HCT116 (cell line): Measurements from ENCODE around the gene FLNB. TPM values are rescaled to one million over a fixed set of nuclear protein-coding genes. Genes with fewer than 3 reads are reported as not detected.

Experiments used
- ATAC-seq: fragments of 200-7000 bp; cut with Tn5 transposase; 2 replicates; pipeline ENCODE4 v1.9.1; 2020; ENCODE audit warnings: mild to moderate bottlenecking, moderate library complexity
- BruUV-seq: library from RNA; stranded (reverse); fragments of 400-500 nt; replicated peaks from 2 replicates; lab custom pipeline; 2021; lab: Mats Ljungman, UMichigan
- CTCF ChIA-PET: fragments of 300-600 bp; sonication (Branson Sonifier 250); formaldehyde crosslinking; loops from one replicate; lab custom pipeline; 2021; ENCODE audit warnings: antibody characterized with exemption; lab: Charles Lee
- POLR2A ChIA-PET: fragments of 300-600, 350-600 bp; sonication (Branson Sonifier 250); formaldehyde crosslinking; loops from one replicate; lab custom pipeline; 2021; ENCODE audit warnings: antibody characterized with exemption; lab: Charles Lee
- RAD21 ChIA-PET, 2 experiments: fragments of 300-600 bp; sonication (Branson Sonifier 250); formaldehyde crosslinking; loops; one replicate each; lab custom pipeline; 2023; ENCODE audit warnings: low total read pairs in 2 of 2; ENCODE audit not compliant: uncharacterized antibody in 2 of 2, unreplicated experiment in 2 of 2, low non-redundant PET in 1 of 2; lab: Charles Lee
- DNase-seq: peaks from one replicate; pipeline ENCODE4 v3.0.0-alpha.2; 2010; ENCODE audit warnings: low read depth, low spot score
- H2AFZ ChIP-seq: fragments of 200-600 bp; shearing (Covaris generic), sonication (generic); 2 replicates; pipeline ENCODE4 v1.6.1; 2017; ENCODE audit warnings: low read depth, mixed run types, mixed read lengths, antibody characterized with exemption, low read length; ENCODE audit not compliant: poor library complexity, severe bottlenecking
- H3K27ac ChIP-seq: 2 replicates; pipeline ENCODE4 v1.5.1; 2012; ENCODE audit warnings: low read depth, low read length
- H3K27me3 ChIP-seq: fragments of 200-600 bp; sonication (generic); 2 replicates; pipeline ENCODE4 v1.6.1; 2016; ENCODE audit warnings: mixed run types, low read length, mixed read lengths; ENCODE audit not compliant: insufficient read depth
- H3K36me3 ChIP-seq, 2 experiments: fragments of 200-500 bp in 1 of 2; fragments of 200-600 bp in 1 of 2; sonication (Bioruptor generic) in 1 of 2; sonication (generic) in 1 of 2; 2 replicates each; pipeline versions ENCODE4 v1.5.1 to v1.6.1; 2014 to 2016; ENCODE audit warnings: low read length in 2 of 2, inconsistent platforms in 1 of 2, mixed read lengths in 1 of 2, mixed run types in 1 of 2; ENCODE audit not compliant: insufficient read depth in 2 of 2, control insufficient read depth in 1 of 2
- H3K4me1 ChIP-seq, 2 experiments: fragments of 200-600 bp in 1 of 2; sonication (generic) in 1 of 2; 2 replicates each; pipeline versions ENCODE4 v1.5.1 to v1.6.1; 2012 to 2017; ENCODE audit warnings: low read length in 2 of 2, inconsistent platforms in 1 of 2, mild to moderate bottlenecking in 1 of 2, mixed read lengths in 1 of 2, mixed run types in 1 of 2, moderate library complexity in 1 of 2; ENCODE audit not compliant: insufficient read depth in 2 of 2, control insufficient read depth in 1 of 2
- H3K4me2 ChIP-seq: fragments of 200-600 bp; sonication (generic); 2 replicates; pipeline ENCODE4 v1.6.1; 2017; ENCODE audit warnings: mixed run types, low read length, mixed read lengths
- H3K4me3 ChIP-seq, 2 experiments: fragments of 200-600 bp in 1 of 2; sonication (generic) in 1 of 2; replicated peaks in 1 of 2; 2 replicates each; pipeline ENCODE4 v1.5.1; 2011 to 2016; ENCODE audit warnings: low read length in 2 of 2, control low read depth in 1 of 2, low read depth in 1 of 2, mild to moderate bottlenecking in 1 of 2, mixed read lengths in 1 of 2, mixed run types in 1 of 2
- H3K79me2 ChIP-seq: fragments of 200-600 bp; sonication (generic); 2 replicates; pipeline ENCODE4 v1.6.1; 2017; ENCODE audit warnings: mild to moderate bottlenecking, mixed run types, low read length, moderate library complexity, mixed read lengths; ENCODE audit not compliant: insufficient read depth
- H3K9ac ChIP-seq: fragments of 200-600 bp; sonication (generic); 2 replicates; pipeline ENCODE4 v1.6.1; 2016; ENCODE audit warnings: low read length, mixed read lengths
- H3K9me2 ChIP-seq: fragments of 200-600 bp; sonication (generic), shearing (Covaris generic); 2 replicates; pipeline ENCODE4 v1.6.1; 2017; ENCODE audit warnings: mixed run types, mild to moderate bottlenecking, moderate library complexity; ENCODE audit not compliant: insufficient read depth
- H3K9me3 ChIP-seq, 2 experiments: fragments of 200-500 bp in 1 of 2; fragments of 200-600 bp in 1 of 2; sonication (Bioruptor generic) in 1 of 2; sonication (generic) in 1 of 2; 2 replicates each; pipeline ENCODE4 v1.6.1; 2014 to 2017; ENCODE audit warnings: low read length in 2 of 2, mixed read lengths in 2 of 2, inconsistent platforms in 1 of 2, low read depth in 1 of 2, mild to moderate bottlenecking in 1 of 2, mixed run types in 1 of 2, moderate library complexity in 1 of 2; ENCODE audit not compliant: control insufficient read depth in 1 of 2, insufficient read depth in 1 of 2
- H4K20me1 ChIP-seq: fragments of 200-600 bp; sonication (generic), shearing (Covaris generic); 2 replicates; pipeline ENCODE4 v1.6.1; 2017; ENCODE audit warnings: mixed run types, mild to moderate bottlenecking, moderate library complexity; ENCODE audit not compliant: insufficient read depth
- CBX3 ChIP-seq: IDR thresholded peaks from 2 replicates; pipeline ENCODE4 v1.6.1; 2012; ENCODE audit warnings: low read depth
- CTCF ChIP-seq, 3 experiments: fragments of 200-600 bp in 1 of 3; sonication (generic) in 1 of 3; IDR thresholded peaks in 2 of 3; conservative IDR thresholded peaks in 1 of 3; 2 replicates each; pipeline ENCODE4 v1.5.1; 2012 to 2017; ENCODE audit warnings: low read depth in 2 of 3, low read length in 2 of 3, antibody characterized with exemption in 1 of 3, borderline replicate concordance in 1 of 3, control low read depth in 1 of 3, mild to moderate bottlenecking in 1 of 3, mixed read lengths in 1 of 3, mixed run types in 1 of 3, moderate library complexity in 1 of 3; ENCODE audit not compliant: insufficient read depth in 1 of 3
- ELF1 ChIP-seq: IDR thresholded peaks from 2 replicates; pipeline ENCODE4 v1.6.1; 2012; ENCODE audit warnings: low read depth, borderline replicate concordance
- EZH2 ChIP-seq: fragments of 200-600 bp; sonication (generic); IDR thresholded peaks from 2 replicates; pipeline ENCODE4 v1.6.1; 2017; ENCODE audit warnings: antibody characterized with exemption, mixed run types
- EZH2phosphoT487 ChIP-seq: fragments of 200-600 bp; IDR thresholded peaks from 2 replicates; pipeline ENCODE4 v1.6.1; 2018; ENCODE audit warnings: antibody characterized with exemption, borderline replicate concordance
- MAX ChIP-seq: IDR thresholded peaks from 2 replicates; pipeline ENCODE4 v1.6.1; 2012
- POLR2A ChIP-seq: IDR thresholded peaks from 2 replicates; pipeline ENCODE4 v1.7.0; 2011; ENCODE audit warnings: borderline replicate concordance; ENCODE audit not compliant: insufficient read depth, insufficient read length; ENCODE audit errors: extremely low read depth
- POLR2AphosphoS5 ChIP-seq: IDR thresholded peaks from 2 replicates; pipeline ENCODE4 v1.6.1; 2011; ENCODE audit warnings: mild to moderate bottlenecking, low read depth, low read length, moderate library complexity
- SIN3A ChIP-seq: IDR thresholded peaks from 2 replicates; pipeline ENCODE4 v1.6.1; 2012; ENCODE audit warnings: low read depth
- ZNF274 ChIP-seq: fragments of 200-500 bp; sonication (Bioruptor generic); IDR thresholded peaks from 2 replicates; pipeline ENCODE4 v1.6.1; 2014; ENCODE audit warnings: mild to moderate bottlenecking, low read depth, low read length, inconsistent platforms
- intact Hi-C: fragments of 100-400 bp; cut with micrococcal nuclease; formaldehyde crosslinking; loops from 2 replicates; pipeline ENCODE4 v1.10.0; 2022
- total RNA-seq: library from RNA; stranded (reverse); gene quantifications from one replicate; pipeline ENCODE4 v1.2.1, GENCODE V29; 2021; ENCODE audit not compliant: unreplicated experiment
- TF ChIP-seq, protein P1 (sequence below): IDR thresholded peaks from 2 replicates; pipeline ENCODE4 v1.6.1; 2011; ENCODE audit warnings: mild to moderate bottlenecking, low read length, moderate library complexity; ENCODE audit not compliant: insufficient replicate concordance; ENCODE audit errors: extremely low read depth

The FLNB gene
- total RNA-seq, 1 experiment from 2014 or later: 116 TPM

DNA sequence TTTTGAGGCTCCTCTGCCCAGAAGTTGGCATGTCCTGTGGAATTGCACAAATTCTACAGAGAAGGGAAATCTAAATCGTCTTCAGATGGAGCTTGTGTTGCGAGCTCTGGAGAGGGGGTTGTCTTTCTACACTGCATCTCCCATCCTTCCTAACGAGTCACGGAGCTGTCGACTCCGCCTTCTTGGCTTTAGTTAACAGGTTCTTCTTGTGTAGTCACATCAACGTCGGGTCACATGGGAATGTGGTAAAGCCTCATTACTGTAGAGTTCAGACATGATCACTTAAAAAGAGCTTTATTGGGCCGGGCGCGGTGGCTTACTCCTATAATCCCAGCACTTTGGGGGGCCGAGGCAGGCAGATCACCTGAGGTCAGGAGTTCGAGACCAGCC lies 142.6 kb downstream of the FLNB start:
- ATAC-seq (no peak), DNase-seq (no peak)
- no peak overlapping the region for H3K4me3 ChIP-seq
- H3K4me2 ChIP-seq: no peak overlapping the region
- ChIA-PET CTCF (no interaction called here), RAD21 (no interaction called here), POLR2A (no interaction called here)
- no peaks in the 10 kb centered on the region for H3K9me3 ChIP-seq
- no peak overlapping the region for H2AFZ ChIP-seq
- TSS peak; percentile 10 for BruUV-seq
- no peaks in the 10 kb centered on the region for H4K20me1 ChIP-seq
- TF ChIP-seq CTCF (IDR thresholded peaks at IDR 0.05 in 2 of 3, conservative IDR thresholded peaks at IDR 0.05 in 1 of 3; ENCODE audit: borderline replicate concordance in 1 of 3, insufficient read depth in 1 of 3, low read depth in 2 of 3, low read length in 2 of 3): no peak
- no peak for TF ChIP-seq ZNF274
- TF ChIP-seq EZH2phosphoT487: no peak
- TF ChIP-seq SIN3A: no peak
- TF ChIP-seq POLR2AphosphoS5: no peak
- TF ChIP-seq, protein P1, sequence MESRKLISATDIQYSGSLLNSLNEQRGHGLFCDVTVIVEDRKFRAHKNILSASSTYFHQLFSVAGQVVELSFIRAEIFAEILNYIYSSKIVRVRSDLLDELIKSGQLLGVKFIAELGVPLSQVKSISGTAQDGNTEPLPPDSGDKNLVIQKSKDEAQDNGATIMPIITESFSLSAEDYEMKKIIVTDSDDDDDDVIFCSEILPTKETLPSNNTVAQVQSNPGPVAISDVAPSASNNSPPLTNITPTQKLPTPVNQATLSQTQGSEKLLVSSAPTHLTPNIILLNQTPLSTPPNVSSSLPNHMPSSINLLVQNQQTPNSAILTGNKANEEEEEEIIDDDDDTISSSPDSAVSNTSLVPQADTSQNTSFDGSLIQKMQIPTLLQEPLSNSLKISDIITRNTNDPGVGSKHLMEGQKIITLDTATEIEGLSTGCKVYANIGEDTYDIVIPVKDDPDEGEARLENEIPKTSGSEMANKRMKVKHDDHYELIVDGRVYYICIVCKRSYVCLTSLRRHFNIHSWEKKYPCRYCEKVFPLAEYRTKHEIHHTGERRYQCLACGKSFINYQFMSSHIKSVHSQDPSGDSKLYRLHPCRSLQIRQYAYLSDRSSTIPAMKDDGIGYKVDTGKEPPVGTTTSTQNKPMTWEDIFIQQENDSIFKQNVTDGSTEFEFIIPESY: no peak
- no peak for TF ChIP-seq POLR2A
- TF ChIP-seq EZH2: no peak
- TF ChIP-seq CBX3: no peak
- TF ChIP-seq MAX: no peak
- TF ChIP-seq ELF1: no peak
- H3K27ac ChIP-seq: no peak overlapping the region
- intact Hi-C loops: no loop called here
- no peaks in the 10 kb centered on the region for H3K9me2 ChIP-seq
- no peaks in the 10 kb centered on the region for H3K27me3 ChIP-seq
- H3K79me2 ChIP-seq: no peaks in the 10 kb centered on the region
- H3K36me3 ChIP-seq: peaks cover 31 to 47% of the 10 kb centered on the region in 2 experiments
- H3K4me1 ChIP-seq: no peaks in the 10 kb centered on the region
- no peak overlapping the region for H3K9ac ChIP-seq
